ENCODE results near the gene C1orf50. TPM values are rescaled to one million over a fixed set of nuclear protein-coding genes. Genes with fewer than 3 reads are reported as not detected.
A peak's percentile ranks its signal among the peaks of the same experiment; 100 is the strongest.

Gene C1orf50
- total RNA-seq, 2 donors from 2014 or later: 2.0 to 2.1 TPM

DNA sequence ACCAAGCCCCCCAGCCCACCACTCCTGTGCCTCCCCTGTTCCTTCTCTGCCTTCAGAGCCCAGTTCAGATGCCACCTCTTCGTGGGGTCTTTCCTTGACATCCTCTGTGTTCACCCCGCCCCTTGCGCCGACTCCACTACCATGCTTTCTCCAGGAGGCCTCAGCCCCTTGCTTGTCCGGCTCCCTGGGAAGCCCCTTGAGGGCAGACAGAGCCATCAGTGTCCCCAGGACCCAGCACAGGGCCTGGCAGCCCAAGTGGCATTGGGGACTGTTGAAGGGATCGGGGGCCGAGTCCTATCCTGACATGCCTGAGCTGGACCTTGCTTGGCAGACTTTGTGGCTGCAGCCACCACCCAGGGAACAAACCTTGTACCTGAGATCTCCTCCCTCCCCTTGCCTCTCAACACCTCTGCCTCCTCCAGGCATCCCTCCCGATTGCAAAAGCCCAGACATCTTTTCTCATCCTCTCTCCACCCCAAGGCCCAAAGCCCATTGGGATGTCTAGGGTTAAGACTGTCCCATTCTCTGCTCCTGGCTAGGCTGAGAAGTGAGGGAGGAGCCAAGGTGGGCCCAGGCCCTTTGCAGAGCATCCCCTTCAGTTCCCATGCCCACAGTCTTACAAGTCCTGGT lies 30.4 kb upstream of the C1orf50 start:
- intact Hi-C loops (cut with DNase I): no loop called here
- Histone ChIP-seq H3K27ac (no peak overlapping the region), H3K36me3 (replicated peaks in 1 of 2; ENCODE audit: insufficient read depth in 1 of 2, low read depth in 2 of 2) (no peaks in the 10 kb centered on the region), H3K4me3 (no peak overlapping the region), H3K9me3 (no peaks in the 10 kb centered on the region), H3K4me1 (no peaks in the 10 kb centered on the region), H3K27me3 (no peaks in the 10 kb centered on the region)
- WGBS, 2 donors: 88 to 93% methylated on average over 8 of the region's 8 CpGs
- ATAC-seq (no peak), DNase-seq (no peak)
- TF ChIP-seq, protein P1, sequence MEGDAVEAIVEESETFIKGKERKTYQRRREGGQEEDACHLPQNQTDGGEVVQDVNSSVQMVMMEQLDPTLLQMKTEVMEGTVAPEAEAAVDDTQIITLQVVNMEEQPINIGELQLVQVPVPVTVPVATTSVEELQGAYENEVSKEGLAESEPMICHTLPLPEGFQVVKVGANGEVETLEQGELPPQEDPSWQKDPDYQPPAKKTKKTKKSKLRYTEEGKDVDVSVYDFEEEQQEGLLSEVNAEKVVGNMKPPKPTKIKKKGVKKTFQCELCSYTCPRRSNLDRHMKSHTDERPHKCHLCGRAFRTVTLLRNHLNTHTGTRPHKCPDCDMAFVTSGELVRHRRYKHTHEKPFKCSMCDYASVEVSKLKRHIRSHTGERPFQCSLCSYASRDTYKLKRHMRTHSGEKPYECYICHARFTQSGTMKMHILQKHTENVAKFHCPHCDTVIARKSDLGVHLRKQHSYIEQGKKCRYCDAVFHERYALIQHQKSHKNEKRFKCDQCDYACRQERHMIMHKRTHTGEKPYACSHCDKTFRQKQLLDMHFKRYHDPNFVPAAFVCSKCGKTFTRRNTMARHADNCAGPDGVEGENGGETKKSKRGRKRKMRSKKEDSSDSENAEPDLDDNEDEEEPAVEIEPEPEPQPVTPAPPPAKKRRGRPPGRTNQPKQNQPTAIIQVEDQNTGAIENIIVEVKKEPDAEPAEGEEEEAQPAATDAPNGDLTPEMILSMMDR (IDR thresholded peaks at IDR 0.05): no peak
- TF ChIP-seq POLR2A (IDR thresholded peaks at IDR 0.05): no peak

GRCh38 chr1:42737257-42737656 lies 29.8 kb upstream of the C1orf50 start:
- 24 to 40% methylated on average over 5 of the region's 5 CpGs for WGBS, 2 donors
- H3K27me3 ChIP-seq: no peaks in the 10 kb centered on the region
- H3K36me3 ChIP-seq (replicated peaks in 1 of 2; ENCODE audit: insufficient read depth in 1 of 2, low read depth in 2 of 2): no peaks in the 10 kb centered on the region
- peak; percentile 64 to 90 (median 80) for DNase-seq
- no peaks in the 10 kb centered on the region for H3K4me1 ChIP-seq
- intact Hi-C loops (cut with DNase I): no loop called here
- no peak overlapping the region for H3K27ac ChIP-seq
- TF ChIP-seq, protein P1 (IDR thresholded peaks at IDR 0.05): peak in 3 of 7 experiments; percentile 11 to 23 (median 22)
- TF ChIP-seq POLR2A (IDR thresholded peaks at IDR 0.05): no peak
- ATAC-seq: peak; percentile 65
- no peak overlapping the region for H3K4me3 ChIP-seq
- H3K9me3 ChIP-seq: no peaks in the 10 kb centered on the region

DNA sequence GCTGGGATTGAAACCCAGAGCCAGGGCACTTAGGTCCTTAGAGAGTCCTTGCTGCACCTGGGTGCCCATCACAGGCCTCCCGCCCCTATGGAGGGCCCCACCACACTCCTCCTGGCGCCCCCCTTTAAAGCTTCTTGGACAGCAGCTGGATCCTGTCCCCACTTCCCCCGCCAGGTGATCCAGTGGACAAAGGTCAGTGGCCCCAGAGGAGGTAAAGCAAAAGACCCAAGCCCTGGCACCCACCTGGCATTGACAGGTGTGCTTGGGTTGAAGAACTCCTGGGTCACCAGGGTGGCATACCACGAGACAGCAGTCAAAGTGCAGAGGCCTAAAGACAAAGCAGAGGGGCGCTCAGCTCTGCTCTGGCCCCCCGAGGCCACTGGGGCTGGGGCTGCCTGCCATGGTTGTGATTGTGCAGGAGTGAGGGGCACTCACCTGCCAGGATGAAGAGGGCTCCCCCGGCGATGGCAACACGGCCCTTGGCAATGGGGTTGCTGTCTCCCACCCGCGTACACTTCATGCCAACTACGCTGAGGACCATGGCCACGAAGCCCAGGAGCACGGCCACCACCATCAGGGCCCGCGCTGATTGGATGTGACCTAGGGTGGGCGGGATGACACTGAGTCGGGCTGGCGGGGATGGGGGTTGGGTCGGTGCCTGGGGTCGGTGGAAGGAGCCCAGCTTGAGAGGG lies 28.9 kb upstream of the C1orf50 start:
- DNase-seq: no peak
- intact Hi-C loops (cut with DNase I): no loop called here
- WGBS, 2 donors: 85 to 86% methylated on average over 4 to 21 of the region's 21 CpGs

DNA sequence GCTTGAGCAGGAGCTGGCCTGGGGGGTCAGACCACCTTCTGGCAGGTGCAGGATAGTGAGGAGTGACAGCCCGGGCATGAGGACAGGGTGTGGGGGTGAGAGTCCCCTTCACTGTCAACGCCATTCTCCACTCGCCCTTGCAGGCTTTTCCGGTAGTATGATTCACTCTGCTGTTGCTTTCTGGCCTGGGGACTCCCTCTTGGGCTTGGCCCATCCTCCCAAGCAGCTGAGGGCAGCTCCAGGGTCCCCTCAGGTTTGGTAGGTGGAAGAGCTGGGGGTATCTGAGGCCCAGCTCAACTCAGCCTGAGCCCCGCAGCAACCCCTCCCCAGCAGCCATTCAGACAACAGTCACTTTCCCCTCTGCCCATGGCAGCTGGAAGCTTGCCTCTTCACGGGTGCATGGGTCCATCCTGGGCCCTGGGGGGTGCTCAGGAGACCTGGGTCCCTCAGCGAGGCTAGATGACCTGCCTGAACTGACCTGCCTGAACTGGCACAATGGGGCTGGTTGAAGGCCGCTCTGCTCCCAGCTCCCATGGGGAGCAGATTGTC lies 28.3 kb upstream of the C1orf50 start:
- intact Hi-C loops (cut with DNase I): no loop called here
- Histone ChIP-seq H3K36me3 (replicated peaks in 1 of 2; ENCODE audit: insufficient read depth in 1 of 2, low read depth in 2 of 2) (no peaks in the 10 kb centered on the region), H3K4me1 (no peaks in the 10 kb centered on the region), H3K9me3 (no peaks in the 10 kb centered on the region), H3K27me3 (no peaks in the 10 kb centered on the region), H3K27ac (no peak overlapping the region), H3K4me3 (no peak overlapping the region)
- ATAC-seq (no peak), DNase-seq (no peak)
- WGBS, 2 donors: 88 to 100% methylated on average over 1 to 8 of the region's 8 CpGs
- TF ChIP-seq POLR2A (IDR thresholded peaks at IDR 0.05): no peak
- TF ChIP-seq, protein P1 (IDR thresholded peaks at IDR 0.05): no peak

More for the DNA sequence above, 28.9 kb upstream of the C1orf50 start:
- no peak for TF ChIP-seq POLR2A (IDR thresholded peaks at IDR 0.05)
- TF ChIP-seq, protein P1 (IDR thresholded peaks at IDR 0.05): no peak
- Histone ChIP-seq H3K27ac (no peak overlapping the region), H3K4me1 (no peaks in the 10 kb centered on the region), H3K9me3 (no peaks in the 10 kb centered on the region), H3K4me3 (no peak overlapping the region), H3K36me3 (replicated peaks in 1 of 2; ENCODE audit: insufficient read depth in 1 of 2, low read depth in 2 of 2) (no peaks in the 10 kb centered on the region), H3K27me3 (no peaks in the 10 kb centered on the region)
- ATAC-seq: no peak

All from body of pancreas (tissue), 4 donors.